Measurements from ENCODE around the gene APOBEC3C.

DNA sequence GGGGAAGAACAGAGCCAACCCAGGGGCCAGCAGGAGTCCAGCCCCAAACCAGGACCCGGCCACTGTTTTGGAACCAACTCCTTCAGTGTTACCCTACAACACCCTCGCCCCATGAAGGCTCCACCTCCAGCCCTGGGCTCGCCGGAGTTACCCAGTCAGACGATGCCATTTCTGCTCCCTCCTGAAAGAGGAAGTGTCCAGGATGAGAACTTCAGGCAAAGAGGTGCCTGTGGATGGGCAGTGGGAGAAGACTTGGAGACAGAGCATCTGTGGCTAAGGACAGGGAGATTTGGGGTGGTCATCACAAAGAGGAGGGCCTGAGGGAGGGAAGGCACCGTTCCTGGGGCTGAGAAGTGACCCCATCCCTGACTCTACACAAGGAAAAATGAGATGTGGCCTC is 18.0 kb upstream of the APOBEC3C start:
- TF ChIP-seq, protein P1, sequence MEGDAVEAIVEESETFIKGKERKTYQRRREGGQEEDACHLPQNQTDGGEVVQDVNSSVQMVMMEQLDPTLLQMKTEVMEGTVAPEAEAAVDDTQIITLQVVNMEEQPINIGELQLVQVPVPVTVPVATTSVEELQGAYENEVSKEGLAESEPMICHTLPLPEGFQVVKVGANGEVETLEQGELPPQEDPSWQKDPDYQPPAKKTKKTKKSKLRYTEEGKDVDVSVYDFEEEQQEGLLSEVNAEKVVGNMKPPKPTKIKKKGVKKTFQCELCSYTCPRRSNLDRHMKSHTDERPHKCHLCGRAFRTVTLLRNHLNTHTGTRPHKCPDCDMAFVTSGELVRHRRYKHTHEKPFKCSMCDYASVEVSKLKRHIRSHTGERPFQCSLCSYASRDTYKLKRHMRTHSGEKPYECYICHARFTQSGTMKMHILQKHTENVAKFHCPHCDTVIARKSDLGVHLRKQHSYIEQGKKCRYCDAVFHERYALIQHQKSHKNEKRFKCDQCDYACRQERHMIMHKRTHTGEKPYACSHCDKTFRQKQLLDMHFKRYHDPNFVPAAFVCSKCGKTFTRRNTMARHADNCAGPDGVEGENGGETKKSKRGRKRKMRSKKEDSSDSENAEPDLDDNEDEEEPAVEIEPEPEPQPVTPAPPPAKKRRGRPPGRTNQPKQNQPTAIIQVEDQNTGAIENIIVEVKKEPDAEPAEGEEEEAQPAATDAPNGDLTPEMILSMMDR (IDR thresholded peaks at IDR 0.05) = no peak
- TF ChIP-seq POLR2A (IDR thresholded peaks at IDR 0.05) = no peak
